Osteocyte (in vitro differentiated cells): Measurements from ENCODE around the gene PXMP4. TPM values are rescaled to one million over a fixed set of nuclear protein-coding genes. Genes with fewer than 3 reads are reported as not detected.
A peak's percentile ranks its signal among the peaks of the same experiment; 100 is the strongest.

Experiments used
- DNase-seq: peaks from one replicate; pipeline ENCODE4 v3.0.0; 2021; ENCODE audit warnings: mixed read lengths; ENCODE audit not compliant: unreplicated experiment; ENCODE audit errors: extremely low spot score
- H3K27ac Mint-ChIP-seq: one replicate; pipeline ENCODE4 v1.8.0; 2021; ENCODE audit warnings: mild to moderate bottlenecking, mixed read lengths; ENCODE audit not compliant: unreplicated experiment
- H3K27me3 Mint-ChIP-seq: one replicate; pipeline ENCODE4 v1.8.0; 2021; ENCODE audit warnings: mixed read lengths; ENCODE audit not compliant: unreplicated experiment
- H3K36me3 Mint-ChIP-seq: one replicate; pipeline ENCODE4 v1.8.0; 2021; ENCODE audit warnings: mixed read lengths; ENCODE audit not compliant: unreplicated experiment
- H3K4me1 Mint-ChIP-seq: one replicate; pipeline ENCODE4 v1.8.0; 2021; ENCODE audit warnings: mixed read lengths; ENCODE audit not compliant: unreplicated experiment
- H3K4me3 Mint-ChIP-seq: one replicate; pipeline ENCODE4 v1.8.0; 2021; ENCODE audit warnings: mild to moderate bottlenecking, moderate library complexity, mixed read lengths; ENCODE audit not compliant: unreplicated experiment
- H3K9me3 Mint-ChIP-seq: one replicate; pipeline ENCODE4 v1.8.0; 2021; ENCODE audit warnings: mixed read lengths; ENCODE audit not compliant: unreplicated experiment
- total RNA-seq: library from RNA; stranded (reverse); gene quantifications from 2 replicates; pipeline ENCODE4 v1.2.1, GENCODE V29; 2021
- TF ChIP-seq, protein P1 (sequence below): fragments of 200-600 bp; sonication (generic); IDR thresholded peaks from 2 replicates; pipeline ENCODE4 v1.5.0; 2021; ENCODE audit warnings: antibody characterized with exemption, mild to moderate bottlenecking, moderate library complexity

Gene PXMP4
- total RNA-seq, 1 donor from 2014 or later: 3.4 TPM

DNA sequence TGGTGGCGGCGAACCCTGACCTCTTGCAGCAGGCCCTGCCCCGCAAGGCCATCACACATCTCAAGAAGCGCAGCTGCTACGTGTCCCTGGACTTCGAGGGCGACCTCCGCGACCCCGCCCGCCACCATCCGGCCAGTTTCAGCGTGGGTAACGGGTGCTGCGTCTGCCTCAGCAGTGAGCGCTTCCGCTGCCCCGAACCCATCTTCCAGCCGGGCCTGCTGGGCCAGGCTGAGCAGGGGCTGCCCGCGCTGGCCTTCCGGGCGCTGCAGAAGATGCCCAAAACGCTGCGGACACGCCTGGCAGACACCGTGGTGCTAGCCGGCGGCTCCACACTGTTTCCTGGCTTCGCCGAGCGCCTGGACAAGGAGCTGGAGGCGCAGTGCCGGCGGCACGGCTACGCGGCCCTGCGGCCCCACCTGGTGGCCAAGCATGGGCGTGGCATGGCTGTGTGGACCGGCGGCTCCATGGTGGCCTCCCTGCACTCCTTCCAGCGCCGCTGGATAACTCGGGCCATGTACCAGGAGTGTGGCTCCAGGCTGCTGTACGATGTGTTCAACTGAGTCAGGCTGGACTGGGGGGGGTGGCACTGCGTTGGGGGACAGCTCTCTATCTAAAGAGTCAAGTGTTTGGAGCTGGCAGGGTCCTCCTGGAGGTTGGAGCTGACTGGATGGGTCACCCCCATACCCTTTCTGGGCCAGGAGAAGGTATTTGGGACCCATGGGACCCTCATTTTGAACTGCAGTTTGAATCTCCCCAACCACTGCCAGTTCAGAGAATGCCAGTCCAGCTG, 52.2 kb downstream of the PXMP4 start:
- H3K4me1 Mint-ChIP-seq: peaks cover 26% of the 10 kb centered on the region
- H3K9me3 Mint-ChIP-seq: no peaks in the 10 kb centered on the region
- peak overlapping the region; percentile 38 for H3K4me3 Mint-ChIP-seq
- peak; percentile 90 for DNase-seq
- H3K27ac Mint-ChIP-seq: no peak overlapping the region
- no peaks in the 10 kb centered on the region for H3K36me3 Mint-ChIP-seq
- TF ChIP-seq, protein P1, sequence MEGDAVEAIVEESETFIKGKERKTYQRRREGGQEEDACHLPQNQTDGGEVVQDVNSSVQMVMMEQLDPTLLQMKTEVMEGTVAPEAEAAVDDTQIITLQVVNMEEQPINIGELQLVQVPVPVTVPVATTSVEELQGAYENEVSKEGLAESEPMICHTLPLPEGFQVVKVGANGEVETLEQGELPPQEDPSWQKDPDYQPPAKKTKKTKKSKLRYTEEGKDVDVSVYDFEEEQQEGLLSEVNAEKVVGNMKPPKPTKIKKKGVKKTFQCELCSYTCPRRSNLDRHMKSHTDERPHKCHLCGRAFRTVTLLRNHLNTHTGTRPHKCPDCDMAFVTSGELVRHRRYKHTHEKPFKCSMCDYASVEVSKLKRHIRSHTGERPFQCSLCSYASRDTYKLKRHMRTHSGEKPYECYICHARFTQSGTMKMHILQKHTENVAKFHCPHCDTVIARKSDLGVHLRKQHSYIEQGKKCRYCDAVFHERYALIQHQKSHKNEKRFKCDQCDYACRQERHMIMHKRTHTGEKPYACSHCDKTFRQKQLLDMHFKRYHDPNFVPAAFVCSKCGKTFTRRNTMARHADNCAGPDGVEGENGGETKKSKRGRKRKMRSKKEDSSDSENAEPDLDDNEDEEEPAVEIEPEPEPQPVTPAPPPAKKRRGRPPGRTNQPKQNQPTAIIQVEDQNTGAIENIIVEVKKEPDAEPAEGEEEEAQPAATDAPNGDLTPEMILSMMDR: peak; percentile 73
- no peaks in the 10 kb centered on the region for H3K27me3 Mint-ChIP-seq

DNA sequence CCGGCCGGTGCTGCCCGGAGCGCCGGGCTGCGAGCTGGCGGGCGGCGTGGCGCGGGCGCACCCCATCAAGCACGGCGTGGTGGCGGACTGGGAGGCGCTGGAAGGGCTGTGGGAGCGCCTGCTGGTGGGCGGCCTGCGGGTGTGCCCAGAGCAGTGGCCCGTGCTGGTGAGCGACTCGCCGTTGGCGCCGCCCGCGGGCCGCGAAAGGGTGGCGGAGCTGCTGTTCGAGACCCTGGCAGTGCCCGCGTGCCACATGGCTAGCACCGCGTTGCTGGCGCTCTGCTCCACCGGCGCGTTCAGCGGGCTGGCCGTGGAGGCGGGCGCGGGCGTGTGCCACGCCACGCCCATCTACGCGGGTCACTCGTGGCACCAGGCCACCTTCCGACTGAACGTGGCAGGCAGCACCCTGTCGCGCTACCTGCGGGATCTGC, 52.9 kb downstream of the PXMP4 start:
- peak overlapping the region; percentile 38 for H3K4me3 Mint-ChIP-seq
- DNase-seq: no peak
- no peaks in the 10 kb centered on the region for H3K36me3 Mint-ChIP-seq
- no peaks in the 10 kb centered on the region for H3K27me3 Mint-ChIP-seq
- H3K27ac Mint-ChIP-seq: no peak overlapping the region
- H3K4me1 Mint-ChIP-seq: peaks cover 23% of the 10 kb centered on the region
- TF ChIP-seq, protein P1: no peak
- no peaks in the 10 kb centered on the region for H3K9me3 Mint-ChIP-seq

DNA sequence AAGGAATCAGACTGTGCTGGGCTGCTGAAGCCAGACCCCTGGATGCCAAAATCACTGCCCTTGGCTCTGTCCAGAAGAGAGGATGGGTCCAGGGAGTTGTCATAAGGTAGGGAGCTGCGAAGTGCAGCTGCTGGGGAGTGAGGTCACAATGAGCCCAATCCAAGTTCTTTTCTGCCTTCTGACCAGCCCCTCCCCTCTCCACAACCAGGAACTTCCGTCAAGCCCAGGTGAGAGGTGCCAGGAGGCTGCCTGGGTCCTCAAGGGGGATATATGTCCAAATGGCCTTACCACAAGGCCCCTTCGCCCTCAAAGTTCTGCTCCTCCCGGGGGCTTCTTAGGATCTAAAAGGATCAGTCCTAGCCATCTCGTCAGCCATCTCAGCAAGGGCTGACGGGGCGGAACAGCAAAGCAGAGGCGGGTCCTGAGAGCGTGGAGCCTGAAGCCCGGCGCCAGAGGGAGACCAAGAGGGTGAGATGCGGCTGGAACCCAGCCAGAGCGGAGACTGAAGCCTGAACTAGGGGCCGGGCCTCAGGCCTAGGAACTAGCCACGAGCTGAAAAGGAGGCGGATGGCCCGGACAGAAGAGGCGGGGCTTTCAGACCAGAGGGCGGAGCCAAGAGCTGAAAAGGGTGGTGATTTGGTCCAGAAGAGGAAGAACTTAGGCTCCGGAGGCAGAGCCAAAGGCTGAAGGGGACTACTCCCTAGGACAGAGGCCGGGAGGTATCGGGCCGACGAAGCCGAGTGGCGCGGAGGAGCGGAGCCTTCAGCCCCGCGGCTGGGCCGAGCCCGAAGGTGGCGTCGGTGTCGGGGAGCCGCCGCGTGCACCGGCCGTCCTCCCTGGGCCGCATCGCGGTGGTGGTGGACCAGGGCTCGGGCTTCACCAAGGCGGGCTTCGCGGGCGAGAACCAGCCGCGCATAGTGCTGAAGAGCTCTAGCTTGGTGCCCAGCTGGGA, 53.5 kb downstream of the PXMP4 start, which contains the start of gene ACTL10:
ACTL10 (plus strand) TSS at position 651 of the 952 bp plus-strand sequence. CDS start 555 bp downstream, outside the sequence.
- Mint-ChIP-seq H3K4me3 (peak within 1 kb of the TSS; percentile 73), H3K27me3 (no peaks in the 10 kb centered on the region), H3K4me1 (peaks cover 20% of the 10 kb centered on the region), H3K9me3 (no peaks in the 10 kb centered on the region), H3K36me3 (no peaks in the 10 kb centered on the region), H3K27ac (peak within 1 kb of the TSS; percentile 65)
- DNase-seq: peak; percentile 93
- TF ChIP-seq, protein P1: peak; percentile 30

DNA sequence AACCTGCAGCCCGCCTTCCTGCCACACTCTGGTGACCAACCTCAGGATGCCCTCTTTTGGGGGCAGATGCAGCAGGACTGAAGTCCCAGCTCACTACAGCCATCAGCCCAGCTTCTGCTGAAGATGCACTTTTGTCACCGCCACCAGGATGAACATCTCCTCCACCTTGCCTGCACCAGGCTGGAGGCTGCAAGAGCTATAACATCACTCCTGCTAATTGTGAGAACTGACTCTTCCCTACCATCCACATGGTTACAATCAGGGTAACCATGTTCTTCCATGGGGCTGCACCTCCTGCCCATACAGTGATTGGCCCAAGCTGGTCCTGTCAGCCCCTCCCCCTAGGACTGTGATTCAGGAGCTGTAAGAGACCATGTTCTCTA, 55.4 kb downstream of the PXMP4 start:
- peak overlapping the region; percentile 83 for H3K27ac Mint-ChIP-seq
- peak overlapping the region; percentile 84 for H3K4me3 Mint-ChIP-seq
- H3K36me3 Mint-ChIP-seq: no peaks in the 10 kb centered on the region
- no peaks in the 10 kb centered on the region for H3K9me3 Mint-ChIP-seq
- no peaks in the 10 kb centered on the region for H3K27me3 Mint-ChIP-seq
- no peak for DNase-seq
- TF ChIP-seq, protein P1: no peak
- peaks cover 20% of the 10 kb centered on the region for H3K4me1 Mint-ChIP-seq
